Fibroblast of skin of scalp (primary cell): ENCODE data around the gene RGS3.
"Not testable (repeated sequence)": the region's sequence is repeated elsewhere in the genome, so short reads cannot be mapped to it uniquely, and the experiment has no call there.

ENCODE experiments used
- DNase-seq: peaks from one replicate; pipeline ENCODE4 v3.0.0-alpha.2; 2013

RGS3 gene

DNA sequence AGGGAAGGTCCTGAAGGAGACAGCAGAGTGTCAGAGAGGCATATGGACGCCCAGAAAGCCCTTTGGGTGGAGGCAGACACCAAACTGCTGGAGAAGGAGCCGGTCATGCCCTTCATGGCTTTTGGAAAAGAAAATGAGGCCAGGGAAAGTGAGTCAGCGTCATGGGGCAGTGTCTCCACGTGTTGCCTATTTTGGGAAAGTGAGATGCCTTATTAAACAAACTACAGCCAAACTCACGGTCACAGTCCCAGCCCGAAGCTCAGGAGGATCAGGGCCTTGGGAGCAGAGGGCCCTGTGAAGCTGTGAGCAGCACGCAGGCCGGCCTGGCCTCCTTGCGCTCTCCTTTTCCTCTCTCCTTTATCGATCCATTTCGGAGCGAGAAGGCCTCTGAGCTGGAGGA is 25.0 kb downstream of the RGS3 start:
- no peak for DNase-seq

DNA sequence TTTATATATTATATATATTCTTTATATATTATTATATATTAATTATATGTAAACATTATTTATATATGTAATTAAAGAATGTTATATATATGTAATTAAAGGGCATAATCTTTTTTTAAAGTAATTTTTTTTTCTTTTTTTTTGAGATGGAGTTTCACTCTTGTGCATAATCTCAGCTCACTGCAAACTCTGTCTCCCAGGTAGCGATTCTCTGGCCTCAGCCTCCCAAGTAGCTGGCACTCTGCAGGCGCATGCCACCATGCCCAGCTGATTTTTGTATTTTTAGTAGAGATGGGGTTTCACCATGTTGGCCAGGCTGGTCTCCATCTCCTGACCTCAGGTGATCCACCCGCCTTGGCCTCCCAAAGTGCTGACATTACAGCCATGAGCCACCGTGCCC is 27.6 kb downstream of the RGS3 start:
- DNase-seq, result not testable (repeated sequence)

DNA sequence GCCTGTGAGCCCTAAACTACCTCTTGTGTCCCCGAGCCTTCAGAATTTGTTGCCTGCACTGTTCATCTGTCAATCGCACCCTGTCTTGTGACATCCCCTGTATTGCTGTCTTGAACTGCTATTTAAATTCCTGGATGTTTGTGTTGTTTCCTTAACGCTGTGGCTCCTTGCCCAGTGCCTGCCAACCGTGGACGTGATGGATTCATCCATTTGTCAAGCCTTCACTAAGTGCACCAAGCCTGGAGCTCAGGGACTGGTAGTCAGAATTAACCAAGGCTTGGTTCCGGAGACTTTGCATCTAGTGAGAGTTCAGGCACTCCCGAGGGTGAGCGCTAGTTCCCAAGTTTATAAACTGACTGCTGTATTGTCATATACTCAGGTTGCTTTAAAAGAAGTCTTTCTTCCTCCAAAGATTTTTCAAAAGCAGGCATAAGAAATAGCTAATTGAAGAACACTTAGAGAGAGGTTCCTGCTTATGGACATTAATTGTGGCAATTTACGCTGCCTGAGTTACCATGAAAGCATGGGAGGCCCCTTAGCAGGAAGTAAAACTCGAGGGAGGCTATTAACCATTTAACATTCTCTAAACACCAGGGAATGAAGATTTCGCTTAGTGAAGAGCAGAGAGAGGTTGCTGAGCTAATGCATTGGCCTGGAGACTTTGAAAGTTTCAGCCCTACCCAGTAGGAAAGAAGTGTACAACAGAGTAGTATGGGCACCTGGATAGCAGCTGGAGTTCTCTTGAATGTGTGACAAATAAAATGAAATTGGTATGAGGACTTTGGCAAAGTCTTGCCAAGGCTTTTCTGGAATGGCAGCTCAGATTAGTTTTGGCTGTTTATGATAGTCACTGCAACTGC is 29.0 kb downstream of the RGS3 start:
- DNase-seq, result no peak

DNA sequence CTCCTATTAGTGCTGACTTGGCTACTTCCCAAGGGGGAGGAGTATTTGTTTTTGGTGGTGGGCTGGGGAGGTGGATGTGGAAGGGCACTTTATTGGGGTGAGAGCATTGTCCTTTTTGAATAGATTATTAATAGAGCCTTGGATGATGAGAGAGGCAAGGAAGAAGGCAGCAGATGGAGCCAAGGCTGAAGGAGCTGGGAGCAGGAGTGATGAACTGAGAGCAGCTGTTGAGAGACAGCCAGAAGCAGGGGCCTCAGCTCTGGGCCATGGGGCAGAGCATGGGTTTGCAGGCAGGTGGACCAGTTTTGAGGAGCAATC is 29.6 kb downstream of the RGS3 start:
- no peak for DNase-seq

DNA sequence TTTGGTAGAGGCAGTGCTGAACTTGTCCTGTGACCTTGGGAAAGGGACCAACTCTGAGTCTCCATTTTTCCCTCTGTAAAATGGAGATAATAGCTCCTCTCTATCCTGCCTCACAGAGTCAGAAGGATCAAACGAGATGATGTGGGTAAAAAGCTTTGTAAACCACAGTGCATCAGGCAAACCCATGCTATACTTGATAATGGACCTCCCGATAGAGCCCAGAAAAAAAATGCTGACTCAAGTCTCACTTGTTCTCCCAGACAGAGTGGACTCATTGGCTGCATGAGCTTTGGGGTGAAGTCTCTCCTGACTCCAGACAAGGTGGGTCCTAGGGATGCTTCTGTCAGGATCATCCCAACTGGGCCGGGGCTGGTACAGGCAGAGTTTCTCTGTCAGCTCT is 32.0 kb downstream of the RGS3 start:
- no peak for DNase-seq

GRCh38 chr9:113497051-113497450 is 33.5 kb downstream of the RGS3 start:
- DNase-seq, result no peak

DNA sequence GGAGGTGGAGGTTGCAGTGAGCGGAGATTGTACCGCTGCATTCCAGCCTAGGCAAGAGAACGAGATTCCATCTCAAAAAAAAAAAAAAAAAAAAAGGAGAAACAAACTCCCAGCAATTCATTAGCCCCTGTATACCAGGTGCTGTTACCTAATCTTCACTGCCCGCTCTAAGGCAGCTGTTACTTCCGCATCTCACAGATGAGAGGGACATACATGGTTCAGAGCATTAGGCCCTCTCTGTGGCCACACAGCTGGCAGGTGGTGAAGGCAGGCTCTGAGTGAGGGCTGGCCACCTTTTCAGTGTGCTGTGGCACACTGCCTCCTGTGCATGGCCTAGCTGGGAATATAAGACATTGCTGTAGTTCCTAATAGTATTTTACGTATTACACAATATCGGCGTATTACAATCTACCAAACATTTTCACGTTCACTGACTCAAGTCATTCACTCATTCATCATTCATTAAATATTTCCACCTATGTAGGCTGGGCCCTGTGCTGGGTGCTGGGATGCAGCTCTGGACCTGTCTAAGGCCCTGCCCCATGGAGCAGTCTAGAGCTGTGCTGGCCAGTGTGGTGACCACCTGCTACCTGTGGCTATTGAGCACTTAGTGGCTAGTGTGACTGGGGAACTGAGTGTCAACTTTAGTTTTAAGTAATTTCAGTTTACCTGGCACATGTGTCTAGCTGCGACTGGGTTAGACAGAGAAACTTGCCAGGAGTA is 35.8 kb downstream of the RGS3 start:
- no peak for DNase-seq

DNA sequence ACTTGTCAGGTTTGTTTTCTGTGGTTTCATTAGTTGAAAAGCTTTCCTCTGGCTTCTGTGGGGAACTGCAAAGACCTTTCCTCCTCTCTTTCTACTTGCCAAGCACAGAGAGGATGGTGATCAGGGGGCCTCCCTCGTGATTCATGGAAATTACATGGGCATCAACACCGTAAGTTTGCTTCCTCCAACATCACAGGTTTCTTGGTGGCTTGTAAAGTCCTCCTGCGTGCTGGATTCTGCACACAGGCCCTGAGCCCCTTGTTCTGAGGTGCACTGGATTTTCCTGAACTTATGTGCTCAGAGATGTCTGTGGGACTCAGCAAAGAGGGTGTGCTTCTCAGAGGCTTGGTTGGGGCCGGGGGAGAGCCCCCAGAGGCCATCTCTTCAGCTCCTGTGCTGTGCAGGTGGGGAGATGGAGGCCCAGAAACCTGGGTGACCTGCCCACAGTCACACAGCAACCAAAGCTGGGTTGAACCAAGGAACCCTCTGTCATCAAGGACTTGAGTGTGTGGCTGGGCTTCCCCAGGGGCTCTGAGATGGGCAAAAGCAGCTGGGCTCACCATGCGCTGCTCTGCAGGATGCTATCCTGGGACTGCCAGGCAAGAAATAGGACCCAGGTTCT is 36.5 kb downstream of the RGS3 start:
- no peak for DNase-seq

DNA sequence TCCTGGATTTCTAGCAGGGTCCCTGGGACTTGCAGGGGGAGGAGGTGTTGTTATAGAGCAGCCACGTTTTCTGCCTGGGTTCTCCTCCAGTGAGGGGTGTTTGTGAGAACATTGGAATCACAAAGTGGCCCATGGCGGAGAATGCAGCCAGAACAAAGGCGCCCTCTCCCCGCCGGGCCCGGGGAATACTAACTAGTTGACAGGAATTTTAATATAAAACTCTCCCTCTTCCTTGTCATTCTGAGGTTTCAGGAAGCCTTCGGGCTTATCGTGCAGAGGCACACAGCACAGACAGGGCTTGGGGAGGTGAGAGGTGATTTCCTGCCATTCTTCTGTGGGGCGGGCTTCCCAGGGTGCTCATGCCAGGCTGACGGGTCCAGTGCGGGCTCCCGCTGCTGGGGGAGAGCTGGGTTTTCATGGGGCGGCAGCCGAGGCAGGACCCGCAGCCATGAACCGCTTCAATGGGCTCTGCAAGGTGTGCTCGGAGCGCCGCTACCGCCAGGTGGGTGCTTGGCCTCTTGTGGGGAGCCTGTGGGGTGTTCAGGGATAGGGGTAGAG is 37.7 kb downstream of the RGS3 start:
- no peak for DNase-seq

DNA sequence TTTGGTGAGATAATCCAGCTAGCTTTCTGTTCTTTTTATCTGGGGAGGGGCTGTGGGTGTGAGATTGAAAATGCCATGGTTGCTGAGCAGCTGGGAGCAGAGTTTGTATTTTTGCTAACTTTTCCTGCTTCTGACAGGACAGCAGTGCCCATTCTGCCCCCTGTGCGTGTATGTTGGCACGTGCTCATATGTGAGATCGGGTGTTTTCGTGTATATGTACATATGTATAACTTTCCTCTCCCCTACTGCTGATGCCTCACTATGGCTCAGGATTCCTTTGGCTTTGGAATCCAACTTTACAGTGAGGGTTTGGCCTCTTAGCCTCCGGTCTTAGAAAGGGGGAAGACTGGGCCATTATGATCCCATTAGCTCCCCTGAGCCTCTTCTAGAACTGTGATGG is 38.3 kb downstream of the RGS3 start:
- no peak for DNase-seq

- DNase-seq, result no peak
Observed at GRCh38 chr9:113502427-113503034, 39.0 kb downstream of the RGS3 start.

- DNase-seq, result no peak
Observed at GRCh38 chr9:113503131-113503541, 39.6 kb downstream of the RGS3 start.

GRCh38 chr9:113503613-113504211 is 40.2 kb downstream of the RGS3 start:
- DNase-seq, result no peak

DNA sequence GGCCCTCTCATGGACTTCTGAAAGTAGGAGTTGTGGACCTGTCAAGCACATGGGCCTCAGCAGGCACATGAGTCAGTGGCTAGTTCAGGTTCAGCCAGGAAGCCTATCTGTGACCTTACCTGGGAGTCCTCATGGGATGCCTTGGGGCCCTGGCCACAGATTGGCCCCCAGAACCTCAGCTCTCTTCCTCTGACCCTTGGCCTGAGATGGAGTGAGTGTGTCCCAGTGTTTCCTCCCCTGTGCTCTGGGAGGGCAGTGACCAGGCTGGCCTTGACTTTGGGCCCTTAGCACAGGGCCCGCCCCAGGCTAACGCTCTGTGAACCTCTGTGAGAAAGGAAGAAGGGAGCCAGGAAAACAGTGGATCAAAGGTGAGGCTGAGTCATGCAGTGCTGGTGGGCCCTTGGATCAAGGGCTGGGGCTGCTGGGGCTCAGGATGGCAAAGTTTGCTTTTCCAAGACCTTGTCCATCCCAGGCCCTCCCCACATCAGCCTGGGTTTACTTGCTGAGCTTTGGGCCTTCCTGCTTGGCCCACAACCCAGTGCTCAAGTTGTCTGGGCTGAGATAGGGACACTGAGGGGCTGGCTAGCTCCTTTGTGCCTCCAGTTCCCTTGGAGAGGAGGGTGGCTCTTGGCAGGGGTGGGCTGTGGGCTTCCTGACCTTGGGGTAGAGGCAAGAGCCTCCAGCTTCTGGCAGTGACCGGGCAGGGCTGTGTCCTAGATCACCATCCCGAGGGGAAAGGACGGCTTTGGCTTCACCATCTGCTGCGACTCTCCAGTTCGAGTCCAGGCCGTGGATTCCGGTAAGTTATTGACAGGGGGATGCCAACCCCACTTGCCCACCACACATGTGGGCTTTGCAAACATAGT is 41.4 kb downstream of the RGS3 start:
- DNase-seq, result no peak

DNA sequence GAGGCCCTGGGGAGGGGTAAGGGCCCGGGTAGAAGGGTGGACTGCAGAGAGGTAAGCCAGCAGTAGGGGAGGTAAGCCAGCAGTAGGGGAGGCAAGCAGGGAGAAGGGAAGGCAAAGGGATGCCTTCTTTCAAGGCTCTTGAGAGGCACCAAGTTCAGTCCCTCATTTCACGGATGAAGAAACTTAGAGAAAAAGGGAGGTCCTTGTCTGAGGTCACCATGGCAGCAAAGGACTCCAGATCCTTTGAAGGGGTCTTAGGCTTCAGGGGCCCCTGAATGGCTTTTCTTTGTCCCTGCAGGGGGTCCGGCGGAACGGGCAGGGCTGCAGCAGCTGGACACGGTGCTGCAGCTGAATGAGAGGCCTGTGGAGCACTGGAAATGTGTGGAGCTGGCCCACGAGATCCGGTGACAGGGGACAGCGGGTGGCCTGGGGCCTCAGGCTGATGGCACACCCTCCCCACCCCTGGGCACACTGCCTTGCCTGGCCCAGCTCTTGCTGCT is 42.6 kb downstream of the RGS3 start:
- DNase-seq, result no peak

DNA sequence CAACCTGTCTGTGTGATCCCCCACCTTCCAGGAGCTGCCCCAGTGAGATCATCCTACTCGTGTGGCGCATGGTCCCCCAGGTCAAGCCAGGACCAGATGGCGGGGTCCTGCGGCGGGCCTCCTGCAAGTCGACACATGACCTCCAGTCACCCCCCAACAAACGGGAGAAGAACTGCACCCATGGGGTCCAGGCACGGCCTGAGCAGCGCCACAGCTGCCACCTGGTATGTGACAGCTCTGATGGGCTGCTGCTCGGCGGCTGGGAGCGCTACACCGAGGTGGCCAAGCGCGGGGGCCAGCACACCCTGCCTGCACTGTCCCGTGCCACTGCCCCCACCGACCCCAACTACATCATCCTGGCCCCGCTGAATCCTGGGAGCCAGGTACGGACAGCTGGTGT is 43.7 kb downstream of the RGS3 start:
- no peak for DNase-seq

GRCh38 chr9:113508111-113508749 is 44.7 kb downstream of the RGS3 start:
- no peak for DNase-seq

DNA sequence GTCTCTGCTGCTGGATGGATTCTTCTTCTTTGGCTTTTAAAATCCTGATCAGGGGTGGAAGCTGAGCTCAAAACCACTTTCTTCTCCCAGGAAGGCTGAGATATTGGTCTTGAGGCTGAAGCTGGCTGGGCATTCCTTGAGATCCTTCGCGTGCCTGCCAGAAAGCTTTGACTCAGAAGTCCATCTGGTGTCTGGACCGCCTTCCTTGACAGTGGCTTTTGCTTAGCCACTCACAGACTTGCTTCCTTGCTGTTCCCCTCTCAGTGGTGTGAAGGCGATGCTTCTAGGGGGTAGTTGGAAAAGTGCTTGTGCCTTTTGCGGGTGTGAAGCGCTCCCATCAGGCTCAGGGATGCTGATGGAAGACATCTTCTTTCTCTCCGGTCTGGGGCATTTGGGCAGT is 45.9 kb downstream of the RGS3 start:
- peak; percentile 47 for DNase-seq

GRCh38 chr9:113511047-113511521 is 47.6 kb downstream of the RGS3 start:
- DNase-seq, result no peak

- DNase-seq, result peak; percentile 15
Observed at GRCh38 chr9:113511856-113512761, 48.6 kb downstream of the RGS3 start.
